Measurements from ENCODE around the gene MIPEP.

DNA sequence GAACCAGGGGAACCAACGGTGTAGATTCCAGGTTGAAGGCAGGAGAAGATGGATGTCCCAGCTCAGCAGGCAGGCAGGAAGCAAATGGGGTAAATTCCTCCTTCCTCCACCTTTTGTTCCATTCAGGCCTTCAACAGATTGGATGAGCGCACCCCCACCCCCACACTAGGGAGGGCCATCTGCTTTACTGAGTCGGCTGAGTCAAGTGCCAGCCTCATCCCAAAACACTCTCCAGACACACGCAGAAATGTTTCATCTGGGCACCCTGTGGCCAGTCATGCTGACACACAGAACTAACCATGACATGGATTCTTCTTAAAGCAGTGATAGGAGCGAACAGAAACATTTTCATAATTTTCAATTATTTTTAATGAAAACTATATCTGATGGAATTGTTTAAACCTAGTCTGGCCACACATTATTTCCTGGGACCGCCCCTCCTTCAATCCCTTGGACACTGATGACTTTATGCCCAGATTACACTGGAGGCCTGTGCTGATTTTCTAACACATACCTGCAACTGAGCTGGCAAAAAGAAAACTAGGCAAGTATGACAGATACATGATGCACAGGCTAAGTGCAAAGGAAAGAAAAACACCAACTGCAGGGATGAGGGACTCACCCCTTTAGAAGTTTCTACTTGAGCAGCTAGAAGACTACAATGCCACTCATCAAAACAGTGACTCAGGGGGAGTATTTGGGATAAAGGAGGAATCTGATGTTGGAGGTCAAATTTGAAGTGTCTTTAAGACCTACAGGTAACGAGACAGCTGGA, 164.8 kb downstream of the MIPEP start:
- TF ChIP-seq POLR2A (IDR thresholded peaks at IDR 0.05) = no peak
- TF ChIP-seq, protein P1, sequence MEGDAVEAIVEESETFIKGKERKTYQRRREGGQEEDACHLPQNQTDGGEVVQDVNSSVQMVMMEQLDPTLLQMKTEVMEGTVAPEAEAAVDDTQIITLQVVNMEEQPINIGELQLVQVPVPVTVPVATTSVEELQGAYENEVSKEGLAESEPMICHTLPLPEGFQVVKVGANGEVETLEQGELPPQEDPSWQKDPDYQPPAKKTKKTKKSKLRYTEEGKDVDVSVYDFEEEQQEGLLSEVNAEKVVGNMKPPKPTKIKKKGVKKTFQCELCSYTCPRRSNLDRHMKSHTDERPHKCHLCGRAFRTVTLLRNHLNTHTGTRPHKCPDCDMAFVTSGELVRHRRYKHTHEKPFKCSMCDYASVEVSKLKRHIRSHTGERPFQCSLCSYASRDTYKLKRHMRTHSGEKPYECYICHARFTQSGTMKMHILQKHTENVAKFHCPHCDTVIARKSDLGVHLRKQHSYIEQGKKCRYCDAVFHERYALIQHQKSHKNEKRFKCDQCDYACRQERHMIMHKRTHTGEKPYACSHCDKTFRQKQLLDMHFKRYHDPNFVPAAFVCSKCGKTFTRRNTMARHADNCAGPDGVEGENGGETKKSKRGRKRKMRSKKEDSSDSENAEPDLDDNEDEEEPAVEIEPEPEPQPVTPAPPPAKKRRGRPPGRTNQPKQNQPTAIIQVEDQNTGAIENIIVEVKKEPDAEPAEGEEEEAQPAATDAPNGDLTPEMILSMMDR (IDR thresholded peaks at IDR 0.05) = no peak

Measured in adrenal gland (tissue), 5 donors.